GM06990 (cell line): Measurements from ENCODE around the gene FRMPD2.
"Not testable (repeated sequence)": the region's sequence is repeated elsewhere in the genome, so short reads cannot be mapped to it uniquely, and the experiment has no call there.

ENCODE experiments used
- DNase-seq: peaks from one replicate; pipeline ENCODE4 v3.0.0-alpha.2; 2011; ENCODE audit not compliant: insufficient read length; ENCODE audit errors: extremely low read depth
- H3K27me3 ChIP-seq: replicated peaks from 2 replicates; pipeline ENCODE4 v1.6.0; 2011; ENCODE audit warnings: low read length; ENCODE audit not compliant: control insufficient read depth, insufficient read depth
- H3K36me3 ChIP-seq: 2 replicates; pipeline ENCODE4 v1.5.1; 2011; ENCODE audit warnings: low read length; ENCODE audit not compliant: control insufficient read depth, insufficient read depth
- H3K4me3 ChIP-seq: replicated peaks from 2 replicates; pipeline ENCODE4 v1.5.1; 2011; ENCODE audit warnings: low read depth, mild to moderate bottlenecking, control low read depth, low read length
- CTCF ChIP-seq: IDR thresholded peaks from 2 replicates; pipeline ENCODE4 v1.5.1; 2011; ENCODE audit warnings: low read length, control low read depth, mild to moderate bottlenecking, inconsistent platforms; ENCODE audit not compliant: insufficient read depth, poor library complexity, severe bottlenecking

FRMPD2 gene

GRCh38 chr10:48245977-48246376 lies 28.5 kb downstream of the FRMPD2 start:
- Histone ChIP-seq H3K27me3 (no peaks in the 10 kb centered on the region), H3K36me3 (no peaks in the 10 kb centered on the region; the same call in 1 of the 2 replicates), H3K4me3 (no peak overlapping the region)
- DNase-seq: no peak
- no peak for TF ChIP-seq CTCF

GRCh38 chr10:48243921-48244320 lies 30.6 kb downstream of the FRMPD2 start:
- not testable (repeated sequence) for DNase-seq, H3K27me3 ChIP-seq, H3K36me3 ChIP-seq, H3K4me3 ChIP-seq

- Histone ChIP-seq H3K27me3 (no peaks in the 10 kb centered on the region), H3K36me3 (no peaks in the 10 kb centered on the region; the same call in 1 of the 2 replicates), H3K4me3 (no peak overlapping the region)
- TF ChIP-seq CTCF: no peak
- no peak for DNase-seq
Observed at GRCh38 chr10:48243487-48243886, 31.0 kb downstream of the FRMPD2 start.

GRCh38 chr10:48242171-48242904 lies 32.2 kb downstream of the FRMPD2 start:
- no peak overlapping the region for H3K4me3 ChIP-seq
- H3K27me3 ChIP-seq: no peaks in the 10 kb centered on the region
- H3K36me3 ChIP-seq: no peaks in the 10 kb centered on the region; the same call in 1 of the 2 replicates
- no peak for TF ChIP-seq CTCF
- DNase-seq: no peak

GRCh38 chr10:48241332-48241731 lies 33.2 kb downstream of the FRMPD2 start:
- H3K27me3 ChIP-seq: no peaks in the 10 kb centered on the region
- H3K36me3 ChIP-seq: no peaks in the 10 kb centered on the region; the same call in 1 of the 2 replicates
- no peak for DNase-seq
- TF ChIP-seq CTCF: no peak
- no peak overlapping the region for H3K4me3 ChIP-seq

- no peak for TF ChIP-seq CTCF
- H3K36me3 ChIP-seq: no peaks in the 10 kb centered on the region; the same call in none of the 2 replicates
- DNase-seq: no peak
- no peak overlapping the region for H3K4me3 ChIP-seq
- no peaks in the 10 kb centered on the region for H3K27me3 ChIP-seq
Observed at GRCh38 chr10:48240196-48240595, 34.3 kb downstream of the FRMPD2 start.
